ENCODE results near the gene RAN.
"Not testable (repeated sequence)": the region's sequence is repeated elsewhere in the genome, so short reads cannot be mapped to it uniquely, and the experiment has no call there.

RAN gene

DNA sequence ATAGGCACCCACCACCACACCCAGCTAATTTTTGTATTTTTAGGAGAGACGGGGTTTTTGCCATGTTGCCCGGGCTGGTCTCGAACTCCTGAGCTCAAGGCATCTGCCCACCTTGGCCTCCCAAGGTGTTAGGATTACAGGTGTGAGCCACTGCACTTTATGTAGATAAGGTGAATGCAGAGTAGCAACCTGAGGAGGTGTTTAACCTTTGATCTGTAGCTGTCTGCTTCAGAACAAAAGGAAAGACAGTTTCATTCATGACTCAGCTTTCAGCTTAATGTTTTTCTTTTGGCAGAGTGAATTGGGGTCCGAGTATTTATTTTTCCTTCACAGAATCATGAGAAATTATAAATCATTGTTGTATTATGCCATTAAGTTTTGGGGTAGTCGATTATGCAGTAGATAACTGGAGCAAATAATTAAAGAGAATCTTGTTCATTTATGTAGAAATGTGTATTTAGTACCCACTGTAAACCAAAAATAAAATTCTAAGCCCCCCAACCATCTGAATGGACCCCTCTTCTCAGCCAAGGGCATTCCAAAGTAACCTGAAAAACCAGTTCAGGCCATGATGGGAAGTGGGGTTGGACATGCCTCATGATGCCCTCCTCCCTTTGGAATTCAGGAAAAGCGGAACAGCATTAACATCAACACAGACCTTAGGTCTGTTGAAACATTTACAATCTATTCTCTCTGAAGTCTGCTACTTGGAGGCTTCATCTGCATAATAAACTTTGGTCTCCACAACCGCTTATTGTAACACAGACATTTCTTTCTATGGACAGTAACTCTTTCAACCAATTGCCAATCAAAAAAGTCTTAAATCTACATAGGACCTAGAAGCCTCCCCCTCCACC, 22.1 kb upstream of the RAN start:
- no peak for DNase-seq

DNA sequence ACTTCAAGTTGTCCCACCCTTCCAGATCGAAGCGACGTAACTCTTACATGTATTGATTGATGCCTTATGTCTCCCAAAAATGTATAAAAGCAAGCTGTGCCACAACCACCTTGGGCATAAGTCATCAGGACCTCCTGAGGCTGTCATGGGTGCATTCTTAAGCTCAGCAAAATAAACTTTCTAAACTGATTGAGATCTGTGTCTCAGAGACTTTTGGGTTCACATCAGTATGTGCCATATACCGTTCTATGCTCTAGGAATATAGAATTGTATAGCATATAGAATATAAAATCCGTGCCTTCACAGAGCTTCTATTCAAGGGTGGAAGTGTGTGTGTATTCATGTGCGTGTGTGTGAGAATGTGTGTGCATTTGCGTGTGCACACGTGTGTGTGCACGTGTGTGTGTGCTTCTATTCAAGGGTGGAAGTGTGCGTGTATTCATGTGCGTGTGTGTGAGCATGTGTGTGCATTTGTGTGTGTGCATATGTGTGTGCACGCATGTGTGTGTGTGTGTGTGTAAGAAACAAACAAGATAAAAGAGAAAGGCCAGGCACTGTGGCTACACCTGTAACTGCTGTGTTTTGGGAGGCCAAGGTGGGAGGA, 21.3 kb upstream of the RAN start:
- DNase-seq = no peak

DNA sequence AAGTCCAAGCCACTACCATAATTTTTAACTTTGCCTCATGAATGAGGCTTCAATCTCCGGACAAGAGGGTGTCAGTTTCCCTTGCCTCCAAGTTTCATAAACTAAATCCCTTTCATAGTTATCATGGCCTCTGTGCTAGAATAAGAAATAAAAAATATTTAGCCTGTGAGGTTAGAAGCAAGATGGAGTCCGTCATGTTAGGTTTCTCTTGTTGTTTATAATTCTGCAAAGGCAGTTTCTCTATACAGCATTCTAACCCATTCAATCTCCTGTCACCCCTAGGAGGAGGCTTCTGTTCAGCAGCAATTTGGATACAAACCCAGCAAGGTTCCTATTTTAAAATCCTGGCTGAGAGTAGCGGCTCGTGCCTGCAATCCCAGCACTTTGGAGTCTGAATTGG, 15.8 kb upstream of the RAN start:
- DNase-seq = no peak

DNA sequence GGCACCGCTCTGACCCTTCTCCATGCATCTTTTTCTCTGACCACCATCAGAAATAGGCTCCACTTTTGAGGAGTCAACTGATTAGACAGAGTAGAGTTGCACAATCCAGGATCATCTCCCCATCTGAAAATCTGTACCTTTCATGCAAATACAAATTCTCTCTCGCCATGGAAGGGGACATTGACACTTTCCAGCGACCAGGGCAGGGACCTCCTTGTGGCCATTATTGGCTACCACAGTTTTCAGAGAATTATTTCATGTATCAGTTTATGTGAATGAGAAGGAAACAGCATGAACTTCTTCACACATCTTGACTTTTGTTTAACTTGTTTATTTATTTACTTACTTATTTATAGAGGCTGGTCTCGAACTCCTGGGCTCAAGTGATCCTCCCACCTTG, 13.8 kb upstream of the RAN start:
- no peak for DNase-seq

DNA sequence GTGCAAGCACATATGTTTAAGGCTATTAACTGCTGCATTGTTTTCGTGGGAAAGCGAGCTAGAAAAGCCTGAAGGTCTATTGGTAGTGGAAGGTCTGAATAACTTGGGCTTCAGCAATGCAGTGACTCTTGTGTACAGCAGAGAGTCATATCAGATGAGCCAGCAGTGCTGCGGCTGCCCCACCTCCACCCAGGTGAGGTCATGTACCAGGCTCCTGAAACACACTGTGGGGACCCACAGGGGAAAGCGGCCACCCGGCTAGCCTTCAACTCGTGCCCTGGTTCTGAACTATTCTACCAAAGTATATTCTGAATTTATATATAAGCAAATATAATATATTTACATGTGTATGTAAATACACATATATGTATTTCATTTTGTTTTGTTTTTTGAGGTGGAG, 12.7 kb upstream of the RAN start:
- DNase-seq = no peak

DNA sequence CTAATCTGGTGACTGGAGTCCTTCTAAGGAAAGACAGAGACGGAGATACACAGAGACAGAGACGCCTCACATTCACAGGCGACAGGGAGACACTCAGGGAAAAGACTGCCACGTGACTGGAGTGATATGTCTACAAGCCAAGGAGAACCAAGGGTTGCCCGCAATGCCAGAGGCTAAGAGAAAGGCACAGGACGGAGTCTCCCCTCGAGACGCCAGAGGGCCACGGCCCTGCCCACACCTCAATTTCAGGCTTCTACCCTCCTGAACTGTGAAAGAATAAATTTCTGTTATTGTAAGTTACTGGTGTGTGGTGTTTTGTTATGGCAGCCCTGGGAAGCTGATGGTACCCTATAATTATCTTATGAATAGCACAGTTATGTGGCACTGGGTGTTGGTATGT, 11.6 kb upstream of the RAN start:
- no peak for DNase-seq

DNA sequence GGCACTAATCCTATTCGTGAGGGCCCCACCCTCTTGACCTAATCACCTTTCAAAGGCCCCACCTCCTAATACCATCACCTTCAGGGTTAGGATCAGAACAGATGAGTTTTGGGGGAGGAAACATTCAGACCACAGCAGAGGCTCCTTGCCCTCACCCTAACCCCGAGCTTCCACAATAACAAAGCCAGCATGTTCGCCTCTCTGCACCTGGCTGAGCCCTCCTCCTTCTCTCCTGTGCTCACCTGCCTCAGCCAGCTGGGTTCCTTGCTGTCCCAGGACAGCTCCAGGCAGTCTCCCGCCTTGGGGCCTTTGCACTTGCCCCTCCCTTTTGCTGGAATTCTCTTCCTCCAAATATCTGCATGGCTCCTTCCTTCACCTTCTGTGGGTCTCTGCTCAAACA, 9.7 kb upstream of the RAN start:
- no peak for DNase-seq

DNA sequence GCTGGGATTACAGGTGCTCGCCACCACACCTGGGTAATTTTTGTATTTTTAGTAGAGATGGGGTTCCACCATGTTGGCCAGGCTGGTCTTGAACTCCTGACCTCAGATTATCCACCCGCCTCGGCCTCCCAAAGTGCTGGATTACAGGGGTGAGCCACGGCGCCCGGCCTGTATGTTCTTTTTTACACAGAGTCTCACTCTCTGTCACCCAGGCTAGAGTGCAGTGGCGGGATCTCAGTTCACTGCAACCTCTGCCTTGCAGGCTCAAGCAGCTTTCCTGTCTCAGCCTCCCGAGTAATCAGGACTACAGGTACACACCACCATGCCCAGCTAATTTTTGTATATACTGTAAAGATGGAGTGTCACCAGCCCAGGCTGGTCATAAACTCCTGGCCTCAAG, 9.1 kb upstream of the RAN start:
- DNase-seq = not testable (repeated sequence)

DNA sequence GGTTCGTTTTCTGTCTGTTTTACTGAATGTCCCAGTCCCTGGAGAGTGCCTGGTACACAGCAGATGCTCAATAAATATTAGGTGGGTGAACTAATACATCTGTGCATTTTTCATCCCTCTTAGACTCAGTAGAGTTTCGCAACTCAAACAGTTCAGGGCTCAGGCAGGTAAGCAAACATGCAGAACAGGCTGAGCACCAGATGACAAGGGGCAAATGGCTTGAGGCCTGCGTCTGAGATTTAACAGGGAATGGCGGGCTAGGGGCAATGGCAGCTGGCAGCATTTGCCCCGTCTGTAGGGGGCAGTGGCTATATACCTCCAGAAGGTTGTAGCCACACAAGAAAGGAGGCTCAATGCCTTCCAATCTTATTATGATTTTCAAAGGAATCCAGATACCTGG, 8.6 kb upstream of the RAN start:
- DNase-seq = no peak

DNA sequence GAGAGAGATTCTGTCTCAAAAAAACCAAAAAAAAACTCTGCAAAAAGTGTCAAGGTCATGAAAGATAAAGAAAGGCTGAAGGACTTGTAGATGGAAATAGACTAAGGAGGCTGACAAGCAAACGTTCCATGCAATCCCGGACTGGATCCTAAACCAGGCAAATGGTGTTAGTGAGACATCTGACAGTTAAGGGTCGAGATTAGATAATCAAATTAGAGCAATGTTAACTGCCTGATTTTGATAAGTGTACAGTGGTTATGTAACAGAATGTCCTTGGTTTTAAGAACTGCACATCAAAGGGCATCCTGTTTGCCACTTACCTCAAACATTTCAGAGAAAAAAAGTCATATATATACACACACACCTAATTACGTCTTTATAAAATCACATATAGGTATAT, 3.5 kb upstream of the RAN start:
- no peak for DNase-seq

DNA sequence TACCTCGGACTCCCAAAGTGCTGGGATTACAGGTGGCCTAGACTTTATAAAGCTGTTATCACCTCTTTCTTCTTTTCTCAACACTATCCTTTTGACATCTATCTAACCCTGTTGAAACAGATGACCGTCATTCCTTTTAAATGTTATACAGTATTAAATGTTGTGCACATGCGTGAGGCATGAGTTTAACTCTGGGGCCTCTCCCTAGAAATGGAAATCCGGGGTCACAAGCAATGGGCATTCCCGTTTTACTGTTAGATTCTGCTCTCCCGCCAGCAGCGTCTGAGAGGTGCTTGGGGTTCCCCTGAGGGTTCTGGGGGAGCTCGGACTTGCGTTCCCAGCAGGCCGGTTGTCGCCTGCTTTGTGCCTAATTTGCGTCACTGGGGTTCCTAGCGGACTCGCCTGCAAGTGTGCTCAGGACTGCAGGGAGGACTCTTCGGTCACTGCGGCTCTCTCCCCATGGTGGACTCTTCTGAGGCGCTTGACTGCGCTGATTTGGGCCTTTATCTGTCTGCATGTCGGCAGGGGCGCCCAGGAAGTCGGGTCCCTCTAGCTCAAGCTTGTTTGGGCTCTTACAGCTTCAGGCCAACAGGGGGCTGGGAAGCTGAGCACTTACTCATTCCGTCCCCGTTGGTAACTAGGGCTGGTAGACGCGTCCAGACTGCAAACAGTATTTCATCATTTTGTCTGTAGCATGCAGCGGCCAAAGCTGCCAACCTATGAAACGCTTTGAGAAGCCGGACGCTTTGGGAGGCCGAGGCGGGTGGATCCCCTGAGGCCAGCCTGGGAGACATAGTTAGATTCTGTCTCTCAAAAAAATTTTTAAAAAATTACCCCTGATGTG, 1.2 kb upstream of the RAN start:
- DNase-seq = peak; percentile 88

DNA sequence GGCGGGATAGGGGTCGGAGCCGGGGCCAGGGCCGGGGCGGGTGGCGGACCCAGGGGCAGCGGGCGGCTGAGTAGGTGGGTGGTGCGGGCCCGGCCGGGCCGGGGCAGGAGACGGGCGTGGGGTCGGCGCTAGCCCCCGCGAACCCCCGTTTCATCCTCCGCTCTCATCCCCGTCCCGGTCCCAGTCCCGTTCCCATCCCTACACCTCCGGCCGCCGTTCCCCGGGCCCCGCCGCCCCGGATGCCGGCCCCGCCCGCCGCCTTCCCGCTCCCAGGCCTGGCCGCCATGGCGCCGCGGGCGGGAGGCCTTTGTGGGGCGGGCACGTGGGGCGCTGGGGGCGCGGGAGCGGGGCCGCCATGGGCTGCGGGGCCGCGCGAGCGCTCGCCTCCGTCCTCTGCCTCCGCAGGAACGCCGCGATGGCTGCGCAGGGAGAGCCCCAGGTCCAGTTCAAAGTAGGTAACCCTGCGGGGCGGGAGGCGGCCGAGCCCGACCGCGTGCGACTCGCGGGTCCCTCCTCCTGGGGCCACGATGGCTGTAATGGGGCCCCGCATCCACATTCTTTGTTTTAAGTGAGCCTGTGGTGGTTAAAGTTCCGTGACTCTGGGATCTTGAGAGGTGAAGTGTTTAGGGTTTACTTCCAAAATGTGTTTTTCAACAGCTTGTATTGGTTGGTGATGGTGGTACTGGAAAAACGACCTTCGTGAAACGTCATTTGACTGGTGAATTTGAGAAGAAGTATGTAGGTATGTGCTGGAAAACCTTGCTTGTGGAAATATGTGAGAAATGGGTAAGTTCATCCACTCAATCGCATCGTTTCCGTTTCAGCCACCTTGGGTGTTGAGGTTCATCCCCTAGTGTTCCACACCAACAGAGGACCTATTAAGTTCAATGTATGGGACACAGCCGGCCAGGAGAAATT, 572 bp downstream of the RAN start:
- DNase-seq = no peak

DNA sequence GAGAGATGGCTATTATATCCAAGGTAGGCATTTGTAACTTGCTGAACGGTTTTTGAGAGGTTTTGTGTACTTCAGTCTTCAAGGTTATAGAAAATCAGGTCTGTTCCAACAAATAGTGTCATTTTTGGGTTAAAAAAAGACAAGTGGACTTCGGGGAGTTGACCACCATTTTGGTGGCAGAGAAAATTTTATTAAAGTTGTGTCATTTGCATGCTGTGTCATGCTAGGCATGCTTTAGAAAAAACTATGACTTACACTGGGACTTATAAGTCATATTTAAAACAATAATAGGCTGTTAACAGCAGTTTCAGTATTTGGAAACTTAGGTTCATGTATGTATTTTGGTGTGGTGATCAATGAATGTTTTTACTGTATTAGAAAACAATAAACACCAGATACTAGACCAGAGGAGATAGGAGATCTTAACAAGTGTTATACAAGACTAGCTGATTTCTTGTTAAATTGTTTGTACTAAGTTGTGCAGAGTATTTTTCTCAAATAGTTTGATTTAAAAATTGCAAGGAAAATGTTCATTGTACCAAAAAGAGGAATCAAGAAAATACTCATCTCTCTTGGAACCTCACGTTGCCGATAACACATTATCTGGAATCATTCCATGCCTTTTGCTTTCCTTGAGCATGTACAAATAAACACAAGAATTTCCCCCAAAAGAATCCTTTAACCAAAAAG, 1.4 kb downstream of the RAN start:
- DNase-seq = no peak

DNA sequence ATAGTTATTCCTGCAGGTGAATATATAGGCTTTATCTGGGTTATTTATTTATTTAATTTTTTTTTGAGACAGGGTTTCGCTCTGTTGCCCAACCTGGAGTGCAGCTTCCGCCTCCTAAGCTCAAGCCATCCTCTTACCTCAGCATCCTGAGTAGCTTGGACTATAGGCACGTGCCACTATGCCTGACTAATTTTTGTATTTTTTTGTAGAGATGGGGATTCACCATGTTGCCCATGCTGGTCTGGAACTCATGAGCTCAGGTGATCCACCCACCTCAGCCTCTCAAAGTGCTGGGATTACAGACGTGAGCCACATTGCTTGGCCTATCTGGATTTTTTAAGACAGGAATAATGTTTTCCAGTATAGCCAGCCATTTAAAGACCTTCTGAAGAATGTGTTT, 2.0 kb downstream of the RAN start:
- DNase-seq = peak; percentile 72

DNA sequence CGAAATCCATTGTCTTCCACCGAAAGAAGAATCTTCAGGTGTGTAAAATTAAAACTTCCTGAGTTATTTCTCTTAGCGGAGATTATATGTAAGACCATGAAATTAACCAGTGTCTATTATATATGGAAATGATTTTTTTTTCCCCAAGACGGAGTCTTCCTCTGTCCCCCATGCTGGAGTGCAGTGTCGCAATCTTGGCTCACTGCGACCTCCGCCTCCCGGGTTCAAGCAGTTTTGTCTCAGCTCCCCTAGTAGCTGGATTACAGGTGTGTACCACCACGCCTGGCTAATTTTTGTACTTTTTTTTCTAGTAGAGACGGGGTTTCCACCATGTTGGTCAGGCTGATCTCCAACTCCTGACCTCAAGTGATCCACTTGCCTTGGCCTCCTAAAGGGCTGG, 2.8 kb downstream of the RAN start:
- DNase-seq = no peak

DNA sequence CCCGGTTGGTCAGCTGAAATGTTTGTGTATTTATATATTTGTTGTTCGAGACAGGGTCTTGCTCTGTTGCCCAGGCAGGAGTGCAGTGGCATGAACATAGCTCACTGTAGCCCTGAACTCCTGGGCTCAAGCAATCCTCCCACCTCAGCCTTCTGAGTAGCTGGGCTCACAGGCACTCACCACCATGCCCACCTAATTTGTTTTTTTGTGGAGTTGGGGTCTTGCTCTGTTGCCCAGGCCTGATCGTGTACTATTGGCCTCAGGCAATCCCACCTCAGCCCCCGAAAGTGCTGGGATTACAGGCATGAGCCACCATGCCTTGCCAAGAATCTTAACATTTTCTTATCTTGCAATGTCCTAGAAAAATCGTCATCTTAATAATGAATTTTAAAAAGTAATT, 3.3 kb downstream of the RAN start:
- no peak for DNase-seq

DNA sequence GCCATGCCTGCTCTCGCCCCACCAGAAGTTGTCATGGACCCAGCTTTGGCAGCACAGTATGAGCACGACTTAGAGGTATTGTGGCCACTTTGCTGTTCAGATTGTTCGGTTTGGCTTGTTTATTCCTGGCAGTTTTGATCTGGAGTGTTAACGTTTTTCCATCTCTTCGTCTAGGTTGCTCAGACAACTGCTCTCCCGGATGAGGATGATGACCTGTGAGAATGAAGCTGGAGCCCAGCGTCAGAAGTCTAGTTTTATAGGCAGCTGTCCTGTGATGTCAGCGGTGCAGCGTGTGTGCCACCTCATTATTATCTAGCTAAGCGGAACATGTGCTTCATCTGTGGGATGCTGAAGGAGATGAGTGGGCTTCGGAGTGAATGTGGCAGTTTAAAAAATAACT, 3.8 kb downstream of the RAN start:
- not testable (repeated sequence) for DNase-seq

DNA sequence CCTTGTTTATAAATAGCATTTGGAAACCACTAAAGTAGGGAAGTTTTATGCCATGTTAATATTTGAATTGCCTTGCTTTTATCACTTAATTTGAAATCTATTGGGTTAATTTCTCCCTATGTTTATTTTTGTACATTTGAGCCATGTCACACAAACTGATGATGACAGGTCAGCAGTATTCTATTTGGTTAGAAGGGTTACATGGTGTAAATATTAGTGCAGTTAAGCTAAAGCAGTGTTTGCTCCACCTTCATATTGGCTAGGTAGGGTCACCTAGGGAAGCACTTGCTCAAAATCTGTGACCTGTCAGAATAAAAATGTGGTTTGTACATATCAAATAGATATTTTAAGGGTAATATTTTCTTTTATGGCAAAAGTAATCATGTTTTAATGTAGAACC, 4.4 kb downstream of the RAN start:
- no peak for DNase-seq

DNA sequence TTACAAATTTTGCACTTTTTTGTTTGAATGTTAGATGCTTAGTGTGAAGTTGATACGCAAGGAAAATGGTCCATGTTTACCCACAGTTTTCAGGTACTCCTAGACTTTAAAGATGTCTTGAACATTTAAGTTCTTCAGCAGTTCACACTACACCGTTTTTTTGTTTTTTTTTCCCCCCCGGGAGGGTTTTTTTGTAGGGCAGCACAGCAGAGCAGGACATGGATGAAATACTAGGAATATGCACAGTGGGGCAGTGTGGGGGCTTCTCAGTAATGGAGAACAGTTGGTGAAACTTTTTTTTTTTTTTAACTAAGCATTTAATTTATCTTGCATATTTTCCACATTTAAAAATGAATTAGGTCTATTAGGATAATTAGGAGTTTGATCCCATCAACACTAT, 4.9 kb downstream of the RAN start:
- no peak for DNase-seq

DNA sequence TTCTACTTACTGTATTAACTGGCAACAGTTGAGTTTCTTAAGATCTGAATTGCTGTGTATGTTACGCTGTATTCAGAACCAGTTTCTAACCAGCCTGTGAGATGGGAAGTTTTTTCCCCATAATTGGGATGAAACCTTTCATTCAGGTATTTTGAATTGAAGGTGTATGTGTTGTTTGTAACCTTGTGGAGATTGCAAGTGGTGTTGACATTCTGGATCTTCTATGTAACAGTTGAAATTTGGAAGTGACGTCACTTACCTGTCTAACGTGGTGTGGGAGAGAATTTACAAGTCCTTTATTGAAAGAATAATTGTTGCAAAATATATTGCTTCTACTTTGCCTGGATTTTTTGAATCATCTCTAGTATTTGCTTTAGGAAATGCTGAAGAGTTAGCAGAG, 5.5 kb downstream of the RAN start:
- DNase-seq = no peak

DNA sequence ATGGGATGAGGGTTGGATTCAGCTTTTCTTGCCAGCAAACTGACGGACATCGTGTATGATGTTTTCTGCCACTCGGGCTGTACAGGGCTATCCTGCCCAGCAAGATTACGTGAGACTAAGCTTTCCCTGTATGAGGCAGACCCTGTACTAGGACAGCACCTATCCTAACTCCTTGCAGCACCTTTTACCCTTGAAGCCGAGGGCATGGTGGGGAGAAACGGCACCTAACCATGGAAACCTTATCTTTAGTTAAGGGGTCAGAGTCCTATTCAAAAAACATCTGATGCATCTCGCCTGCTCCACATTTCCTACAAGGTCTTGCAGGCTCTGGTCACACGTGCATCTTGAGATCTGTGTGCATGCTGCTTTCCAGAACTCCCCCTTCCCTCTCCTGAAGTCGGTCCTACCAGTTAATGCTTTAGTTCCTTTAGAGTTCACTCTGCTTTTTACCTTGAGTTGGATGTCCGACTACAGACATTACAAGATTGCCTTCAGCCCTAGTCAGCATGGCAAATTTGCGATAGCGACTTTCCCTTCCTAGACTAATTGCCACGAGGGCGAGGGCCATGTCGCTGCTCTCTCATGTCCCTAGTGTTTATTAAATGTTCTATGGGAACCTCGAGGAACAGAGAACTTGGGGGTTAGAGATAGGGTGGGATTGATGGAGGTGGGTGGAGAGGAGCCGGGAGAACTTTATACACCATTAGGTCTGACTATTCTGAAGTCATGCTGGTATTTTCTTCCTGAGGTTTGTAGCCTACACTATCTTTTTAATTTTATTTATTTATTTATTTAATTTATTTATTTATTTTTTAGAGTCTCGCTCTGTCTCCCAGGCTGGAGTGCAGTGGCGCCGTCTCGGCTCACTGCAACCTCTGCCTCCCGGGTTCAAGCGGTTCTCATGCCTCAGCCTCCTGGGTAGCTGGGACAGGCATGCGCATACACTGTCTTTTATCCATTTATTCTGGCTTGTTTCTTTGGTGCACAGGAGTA, 6.6 kb downstream of the RAN start:
- no peak for DNase-seq
